Naive B cell (primary cell): ENCODE measurements around the gene PEAK3. TPM values are rescaled to one million over a fixed set of nuclear protein-coding genes. Genes with fewer than 3 reads are reported as not detected.

Experiments
- ATAC-seq, 2 donors: fragments of 150-1000 bp; cut with Tn5 transposase; 2 replicates each; pipeline ENCODE4 v1.10.0; 2021; ENCODE audit warnings: low read depth in 2 of 2, mild to moderate bottlenecking in 2 of 2, moderate library complexity in 2 of 2
- DNase-seq: peaks from one replicate; pipeline ENCODE4 v3.0.0; 2022
- H3K27ac Mint-ChIP-seq, 6 donors: one replicate each; pipeline ENCODE4 v1.8.0; 2020 to 2022; ENCODE audit warnings: mild to moderate bottlenecking in 6 of 6, mixed read lengths in 6 of 6, moderate library complexity in 5 of 6, inconsistent platforms in 2 of 6
- H3K27me3 Mint-ChIP-seq, 3 donors: one replicate each; pipeline ENCODE4 v1.8.0; 2021 to 2022; ENCODE audit warnings: mixed read lengths in 3 of 3, mild to moderate bottlenecking in 1 of 3
- H3K36me3 Mint-ChIP-seq, 2 donors: one replicate each; pipeline ENCODE4 v1.8.0; 2020 to 2022; ENCODE audit warnings: mixed read lengths in 2 of 2, inconsistent platforms in 1 of 2, mild to moderate bottlenecking in 1 of 2
- H3K4me1 Mint-ChIP-seq, 3 donors: one replicate each; pipeline ENCODE4 v1.8.0; 2020 to 2022; ENCODE audit warnings: mixed read lengths in 3 of 3, inconsistent platforms in 1 of 3, mild to moderate bottlenecking in 1 of 3, moderate library complexity in 1 of 3
- H3K4me3 Mint-ChIP-seq, 8 donors: one replicate each; pipeline ENCODE4 v1.8.0; 2020 to 2022; ENCODE audit warnings: mild to moderate bottlenecking in 8 of 8, mixed read lengths in 8 of 8, moderate library complexity in 8 of 8, inconsistent platforms in 2 of 8
- H3K9me3 Mint-ChIP-seq, 7 donors: one replicate each; pipeline ENCODE4 v1.8.0; 2020 to 2022; ENCODE audit warnings: mixed read lengths in 7 of 7, mild to moderate bottlenecking in 5 of 7, inconsistent platforms in 2 of 7, moderate library complexity in 1 of 7
- polyA plus RNA-seq, 6 donors: library from polyadenylated mRNA; unstranded; fragments of 300-500 nt; fragmentation: Illumina TruSeq; gene quantifications; one replicate each; pipeline ENCODE4 v1.2.3, GENCODE V29; 2021; ENCODE audit warnings: low read depth in 6 of 6

Gene PEAK3
- polyA plus RNA-seq, 6 donors from 2014 or later: 0.30 to 1.0 (median 0.49) TPM; not detected in 1

- Mint-ChIP-seq H3K4me3 (peak overlapping the region in 2 of 8 donors; percentile 32 to 40), H3K27me3 (no peaks in the 10 kb centered on the region), H3K27ac (peak overlapping the region in 1 of 6 donors; percentile 30), H3K4me1 (peaks cover 11 to 30% (median 28%) of the 10 kb centered on the region in 3 donors), H3K9me3 (no peaks in the 10 kb centered on the region), H3K36me3 (no peaks in the 10 kb centered on the region)
- no peak for ATAC-seq
- DNase-seq: no peak
Observed at GRCh38 chr19:2280633-2281264, 1.2 kb downstream of the PEAK3 start.

DNA sequence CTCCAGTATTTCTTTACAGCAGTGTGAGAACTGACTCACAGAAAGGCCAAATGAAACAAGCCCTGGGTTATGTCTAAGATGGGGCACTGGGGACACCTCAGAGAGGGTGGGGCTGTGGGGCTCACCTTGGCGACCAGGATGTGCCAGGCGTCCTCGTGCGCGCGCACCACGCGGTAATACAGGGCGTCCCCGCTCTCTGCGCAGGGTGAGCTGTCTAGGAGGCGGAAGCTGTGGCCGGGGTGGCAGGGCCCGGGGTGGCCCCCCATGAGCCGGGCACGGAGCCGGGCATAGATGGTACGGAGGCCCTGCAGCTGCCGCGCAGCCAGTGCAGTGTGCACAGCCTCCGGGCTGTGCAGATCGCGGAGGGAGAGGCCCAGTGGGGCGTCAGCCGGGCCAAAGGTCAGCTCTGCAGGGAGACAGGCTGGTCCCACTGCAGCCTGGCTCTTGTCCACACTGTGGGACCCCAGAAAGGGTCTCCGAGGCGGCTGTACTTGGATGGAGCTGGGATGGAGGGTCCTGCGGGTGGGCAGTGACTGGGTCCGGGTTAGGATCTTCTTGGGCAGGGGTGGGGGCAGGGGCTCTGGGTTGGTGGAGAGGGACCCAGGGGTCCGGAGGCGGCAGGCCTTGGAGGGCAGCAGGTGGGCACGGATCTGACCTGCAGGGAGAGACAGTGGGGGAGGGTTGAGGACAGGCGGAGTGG is 3.4 kb downstream of the PEAK3 start:
- H3K4me1 Mint-ChIP-seq: peaks cover 23 to 42% (median 40%) of the 10 kb centered on the region in 3 donors
- H3K36me3 Mint-ChIP-seq: peaks cover 0 to 7% of the 10 kb centered on the region in 2 donors
- H3K27me3 Mint-ChIP-seq: no peaks in the 10 kb centered on the region
- no peaks in the 10 kb centered on the region for H3K9me3 Mint-ChIP-seq
- peak overlapping the region in 3 of 6 donors; percentile 51 to 79 (median 57) for H3K27ac Mint-ChIP-seq
- DNase-seq: no peak
- peak overlapping the region in 1 of 8 donors; percentile 10 for H3K4me3 Mint-ChIP-seq
- no peak for ATAC-seq

DNA sequence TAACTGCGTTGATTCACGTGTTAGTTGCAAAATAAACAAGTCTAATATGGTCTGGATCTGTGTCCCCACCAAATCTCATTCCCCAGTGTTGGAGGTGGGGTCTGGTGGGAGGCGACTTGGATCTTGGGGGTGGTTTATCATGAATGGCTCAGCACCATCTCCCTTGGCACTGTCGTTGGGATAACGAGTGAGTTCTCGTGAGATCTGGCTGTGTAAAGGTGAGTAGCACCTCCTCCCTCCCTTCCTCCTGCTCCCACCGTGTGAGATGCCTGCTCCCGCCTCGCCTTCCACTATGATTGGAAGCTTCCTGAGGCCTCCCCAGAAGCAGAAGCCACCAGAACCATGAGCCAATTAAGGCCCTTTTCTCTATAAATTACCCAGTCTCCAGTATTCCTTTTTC is 4.8 kb downstream of the PEAK3 start:
- DNase-seq (no peak), ATAC-seq (no peak)
- H3K27ac Mint-ChIP-seq: peak overlapping the region in 4 of 6 donors; percentile 41 to 84 (median 56)
- H3K27me3 Mint-ChIP-seq: no peaks in the 10 kb centered on the region
- H3K9me3 Mint-ChIP-seq: no peaks in the 10 kb centered on the region
- H3K36me3 Mint-ChIP-seq: peaks cover 0 to 10% of the 10 kb centered on the region in 2 donors
- H3K4me3 Mint-ChIP-seq: peak overlapping the region in 3 of 8 donors; percentile 45 to 72 (median 57)
- peaks cover 24 to 42% (median 39%) of the 10 kb centered on the region in 3 donors for H3K4me1 Mint-ChIP-seq

DNA sequence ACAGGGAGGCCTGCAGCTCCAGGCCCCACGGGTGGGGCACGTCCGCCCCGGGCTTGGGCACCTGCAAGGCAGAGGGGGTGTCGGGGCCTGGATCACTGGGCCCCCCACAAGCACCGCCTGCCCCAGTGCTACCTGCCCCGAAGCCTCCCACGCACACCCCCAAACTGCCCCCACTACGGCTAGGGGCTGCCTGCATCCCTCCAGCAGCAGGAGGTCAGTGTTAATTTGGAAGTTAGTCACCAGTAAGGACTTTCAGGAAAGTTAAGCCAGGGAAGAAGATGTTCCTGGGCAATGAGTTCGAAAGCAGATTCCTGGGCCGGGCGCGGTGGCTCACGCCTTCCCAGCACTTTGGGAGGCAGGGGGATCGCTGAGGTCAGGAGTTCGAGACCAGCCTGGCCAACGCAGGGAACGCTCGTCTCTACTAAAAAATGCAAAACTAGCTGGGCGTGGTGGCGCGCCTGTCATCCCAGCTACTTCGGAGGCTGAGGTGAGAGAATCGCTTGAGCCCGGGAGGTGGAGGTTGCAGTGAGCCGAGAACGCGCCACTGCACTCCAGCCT is 5.5 kb downstream of the PEAK3 start:
- Mint-ChIP-seq H3K4me1 (peaks cover 25 to 41% (median 37%) of the 10 kb centered on the region in 3 donors), H3K27me3 (no peaks in the 10 kb centered on the region), H3K36me3 (peaks cover 0 to 15% of the 10 kb centered on the region in 2 donors), H3K27ac (peak overlapping the region in 4 of 6 donors; percentile 24 to 71 (median 44)), H3K4me3 (no peak overlapping the region), H3K9me3 (no peaks in the 10 kb centered on the region)
- no peak for ATAC-seq
- no peak for DNase-seq

DNA sequence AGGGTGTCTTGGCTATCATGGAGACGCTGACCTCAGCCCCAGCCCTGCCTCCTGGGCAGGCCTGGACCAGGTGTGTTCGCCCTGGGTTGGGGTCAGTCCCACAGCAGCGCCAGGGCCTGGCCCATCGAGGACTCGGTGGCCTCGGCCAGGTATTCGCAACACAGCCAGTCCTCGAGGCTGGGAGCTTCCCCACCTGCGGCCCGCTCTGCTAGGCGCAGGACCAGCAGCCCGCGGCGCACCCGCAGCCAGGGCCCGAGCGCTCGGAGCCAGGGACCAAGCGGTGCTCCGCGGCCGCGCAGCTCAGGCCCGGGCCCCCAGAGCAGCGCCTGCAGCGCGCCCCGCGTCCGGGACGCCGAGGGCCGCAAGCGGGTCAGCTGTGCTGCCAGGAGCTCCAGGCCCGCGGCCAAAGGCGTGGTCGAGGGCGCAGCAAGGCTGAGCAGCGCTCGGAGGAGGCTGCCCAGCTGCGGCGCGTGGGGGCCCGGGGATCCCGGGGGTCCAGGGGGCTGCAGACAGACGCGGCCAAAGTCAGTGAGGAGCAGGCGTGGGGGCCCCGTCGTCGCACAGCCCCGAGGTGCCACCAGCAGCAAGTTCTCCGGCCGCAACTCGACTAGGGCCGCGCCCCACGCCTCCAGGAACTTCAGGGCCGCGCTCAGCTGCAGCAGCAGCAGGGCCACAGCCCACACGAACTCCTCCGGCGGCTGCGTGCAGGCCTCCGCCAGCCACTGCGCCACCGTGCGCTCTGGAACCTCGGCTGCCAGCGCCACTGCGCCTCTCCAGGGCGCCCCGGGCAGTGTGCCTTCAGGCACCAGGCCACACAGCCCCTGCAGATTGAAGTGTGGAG is 6.2 kb downstream of the PEAK3 start:
- peaks cover 0 to 17% of the 10 kb centered on the region in 2 donors for H3K36me3 Mint-ChIP-seq
- no peaks in the 10 kb centered on the region for H3K9me3 Mint-ChIP-seq
- peaks cover 30 to 44% (median 39%) of the 10 kb centered on the region in 3 donors for H3K4me1 Mint-ChIP-seq
- peak overlapping the region in 2 of 6 donors; percentile 24 to 97 for H3K27ac Mint-ChIP-seq
- ATAC-seq: no peak
- no peak for DNase-seq
- H3K4me3 Mint-ChIP-seq: no peak overlapping the region
- H3K27me3 Mint-ChIP-seq: no peaks in the 10 kb centered on the region

GRCh38 chr19:2274931-2275535 is 6.9 kb downstream of the PEAK3 start:
- no peaks in the 10 kb centered on the region for H3K9me3 Mint-ChIP-seq
- H3K27me3 Mint-ChIP-seq: no peaks in the 10 kb centered on the region
- ATAC-seq: no peak
- H3K4me1 Mint-ChIP-seq: peaks cover 32 to 41% (median 39%) of the 10 kb centered on the region in 3 donors
- peak overlapping the region; percentile 38 to 97 (median 93) for H3K27ac Mint-ChIP-seq
- H3K4me3 Mint-ChIP-seq: peak overlapping the region in 7 of 8 donors; percentile 19 to 82 (median 66)
- DNase-seq: no peak
- peaks cover 0 to 17% of the 10 kb centered on the region in 2 donors for H3K36me3 Mint-ChIP-seq

GRCh38 chr19:2274185-2274711 is 7.7 kb downstream of the PEAK3 start:
- H3K36me3 Mint-ChIP-seq: peaks cover 0 to 17% of the 10 kb centered on the region in 2 donors
- H3K27me3 Mint-ChIP-seq: no peaks in the 10 kb centered on the region
- H3K4me1 Mint-ChIP-seq: peaks cover 32 to 41% (median 39%) of the 10 kb centered on the region in 3 donors
- H3K9me3 Mint-ChIP-seq: no peaks in the 10 kb centered on the region
- DNase-seq: no peak
- H3K27ac Mint-ChIP-seq: peak overlapping the region; percentile 87 to 98 (median 97)
- no peak for ATAC-seq
- H3K4me3 Mint-ChIP-seq: peak overlapping the region in 7 of 8 donors; percentile 64 to 90 (median 82)

- Mint-ChIP-seq H3K27ac (peak overlapping the region; percentile 87 to 98 (median 97)), H3K27me3 (no peaks in the 10 kb centered on the region), H3K9me3 (no peaks in the 10 kb centered on the region), H3K4me1 (peaks cover 32 to 38% (median 33%) of the 10 kb centered on the region in 3 donors), H3K36me3 (peaks cover 0 to 17% of the 10 kb centered on the region in 2 donors), H3K4me3 (peak overlapping the region; percentile 64 to 90 (median 80))
- DNase-seq: peak; percentile 79
- ATAC-seq: peak; percentile 31 to 36
Observed at GRCh38 chr19:2273356-2274184, 8.4 kb downstream of the PEAK3 start.

DNA sequence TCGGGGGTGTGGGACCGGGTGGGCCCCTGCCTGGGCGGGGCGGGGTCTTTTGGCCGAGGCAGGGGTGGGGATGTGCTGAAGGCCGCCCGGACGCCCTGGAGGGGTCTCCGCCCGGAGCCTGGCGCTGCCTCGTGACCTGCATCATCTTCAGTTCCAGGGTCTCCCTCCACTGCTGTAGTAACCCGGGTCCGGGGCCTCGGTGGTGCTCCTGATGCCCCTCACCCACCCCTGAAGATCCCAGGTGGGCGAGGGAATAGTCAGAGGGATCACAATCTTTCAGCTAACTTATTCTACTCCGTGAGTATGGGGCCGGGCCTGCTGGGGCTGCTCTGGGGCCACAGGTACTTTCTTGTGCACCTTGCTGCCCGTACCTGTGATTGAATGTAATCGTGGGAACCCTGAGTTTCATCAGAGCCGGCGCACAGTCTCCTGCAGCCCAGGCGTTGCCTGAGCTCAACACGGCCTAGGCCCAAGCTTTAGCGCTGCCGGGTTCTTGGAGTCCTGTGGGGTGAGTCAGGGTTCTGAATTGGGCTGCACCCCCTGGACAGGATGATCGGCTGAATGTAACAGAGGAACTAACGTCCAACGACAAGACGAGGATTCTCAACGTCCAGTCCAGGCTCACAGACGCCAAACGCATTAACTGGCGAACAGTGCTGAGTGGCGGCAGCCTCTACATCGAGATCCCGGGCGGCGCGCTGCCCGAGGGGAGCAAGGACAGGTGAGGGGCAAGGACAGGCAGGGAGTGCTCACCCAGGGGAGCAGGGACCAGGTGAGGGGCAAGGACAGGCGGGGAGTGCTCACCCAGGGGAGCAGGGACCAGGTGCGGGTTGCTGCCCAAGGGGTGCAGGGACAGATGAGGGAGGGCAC is 10.5 kb downstream of the PEAK3 start:
- ATAC-seq (no peak), DNase-seq (no peak)
- Mint-ChIP-seq H3K36me3 (peaks cover 0 to 17% of the 10 kb centered on the region in 2 donors), H3K27ac (peak overlapping the region; percentile 90 to 97 (median 96)), H3K4me3 (peak overlapping the region; percentile 86 to 95 (median 92)), H3K9me3 (no peaks in the 10 kb centered on the region), H3K27me3 (no peaks in the 10 kb centered on the region), H3K4me1 (peaks cover 36 to 44% (median 43%) of the 10 kb centered on the region in 3 donors)

GRCh38 chr19:2270423-2271233 is 11.3 kb downstream of the PEAK3 start:
- H3K36me3 Mint-ChIP-seq: peaks cover 0 to 17% of the 10 kb centered on the region in 2 donors
- peak overlapping the region; percentile 76 to 100 (median 89) for H3K27ac Mint-ChIP-seq
- peaks cover 41 to 52% (median 52%) of the 10 kb centered on the region in 3 donors for H3K4me1 Mint-ChIP-seq
- no peaks in the 10 kb centered on the region for H3K27me3 Mint-ChIP-seq
- peak overlapping the region; percentile 87 to 98 (median 94) for H3K4me3 Mint-ChIP-seq
- no peaks in the 10 kb centered on the region for H3K9me3 Mint-ChIP-seq
- ATAC-seq: peak; percentile 56 to 57
- peak; percentile 90 for DNase-seq
